Measurements from ENCODE around the gene PLCXD1.

GRCh38 chrX:349702-350101 is 68.5 kb downstream of the PLCXD1 start:
- TF ChIP-seq CTCF (conservative IDR thresholded peaks at IDR 0.05; ENCODE audit: low read depth in 2 of 2) (no peak), EZH2phosphoT487 (IDR thresholded peaks at IDR 0.05; ENCODE audit: unreplicated experiment) (no peak), STAT1 (IDR thresholded peaks at IDR 0.05; ENCODE audit: unreplicated experiment) (no peak), POLR2AphosphoS5 (IDR thresholded peaks at IDR 0.05; ENCODE audit: low read depth) (no peak), EZH2 (IDR thresholded peaks at IDR 0.05; ENCODE audit: low read depth, unreplicated experiment) (no peak), CREB1 (CRISPR knock-in tag; IDR thresholded peaks at IDR 0.05; ENCODE audit: low read depth) (no peak), ZNF331 (CRISPR knock-in tag; IDR thresholded peaks at IDR 0.05; ENCODE audit: low read depth) (no peak), ZNF114 (CRISPR knock-in tag; IDR thresholded peaks at IDR 0.05) (no peak), JUNB (IDR thresholded peaks at IDR 0.05; ENCODE audit: unreplicated experiment) (no peak)
- TF ChIP-seq, protein P1, sequence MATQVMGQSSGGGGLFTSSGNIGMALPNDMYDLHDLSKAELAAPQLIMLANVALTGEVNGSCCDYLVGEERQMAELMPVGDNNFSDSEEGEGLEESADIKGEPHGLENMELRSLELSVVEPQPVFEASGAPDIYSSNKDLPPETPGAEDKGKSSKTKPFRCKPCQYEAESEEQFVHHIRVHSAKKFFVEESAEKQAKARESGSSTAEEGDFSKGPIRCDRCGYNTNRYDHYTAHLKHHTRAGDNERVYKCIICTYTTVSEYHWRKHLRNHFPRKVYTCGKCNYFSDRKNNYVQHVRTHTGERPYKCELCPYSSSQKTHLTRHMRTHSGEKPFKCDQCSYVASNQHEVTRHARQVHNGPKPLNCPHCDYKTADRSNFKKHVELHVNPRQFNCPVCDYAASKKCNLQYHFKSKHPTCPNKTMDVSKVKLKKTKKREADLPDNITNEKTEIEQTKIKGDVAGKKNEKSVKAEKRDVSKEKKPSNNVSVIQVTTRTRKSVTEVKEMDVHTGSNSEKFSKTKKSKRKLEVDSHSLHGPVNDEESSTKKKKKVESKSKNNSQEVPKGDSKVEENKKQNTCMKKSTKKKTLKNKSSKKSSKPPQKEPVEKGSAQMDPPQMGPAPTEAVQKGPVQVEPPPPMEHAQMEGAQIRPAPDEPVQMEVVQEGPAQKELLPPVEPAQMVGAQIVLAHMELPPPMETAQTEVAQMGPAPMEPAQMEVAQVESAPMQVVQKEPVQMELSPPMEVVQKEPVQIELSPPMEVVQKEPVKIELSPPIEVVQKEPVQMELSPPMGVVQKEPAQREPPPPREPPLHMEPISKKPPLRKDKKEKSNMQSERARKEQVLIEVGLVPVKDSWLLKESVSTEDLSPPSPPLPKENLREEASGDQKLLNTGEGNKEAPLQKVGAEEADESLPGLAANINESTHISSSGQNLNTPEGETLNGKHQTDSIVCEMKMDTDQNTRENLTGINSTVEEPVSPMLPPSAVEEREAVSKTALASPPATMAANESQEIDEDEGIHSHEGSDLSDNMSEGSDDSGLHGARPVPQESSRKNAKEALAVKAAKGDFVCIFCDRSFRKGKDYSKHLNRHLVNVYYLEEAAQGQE (IDR thresholded peaks at IDR 0.05; ENCODE audit: unreplicated experiment), result no peak
- TF ChIP-seq, protein P2, sequence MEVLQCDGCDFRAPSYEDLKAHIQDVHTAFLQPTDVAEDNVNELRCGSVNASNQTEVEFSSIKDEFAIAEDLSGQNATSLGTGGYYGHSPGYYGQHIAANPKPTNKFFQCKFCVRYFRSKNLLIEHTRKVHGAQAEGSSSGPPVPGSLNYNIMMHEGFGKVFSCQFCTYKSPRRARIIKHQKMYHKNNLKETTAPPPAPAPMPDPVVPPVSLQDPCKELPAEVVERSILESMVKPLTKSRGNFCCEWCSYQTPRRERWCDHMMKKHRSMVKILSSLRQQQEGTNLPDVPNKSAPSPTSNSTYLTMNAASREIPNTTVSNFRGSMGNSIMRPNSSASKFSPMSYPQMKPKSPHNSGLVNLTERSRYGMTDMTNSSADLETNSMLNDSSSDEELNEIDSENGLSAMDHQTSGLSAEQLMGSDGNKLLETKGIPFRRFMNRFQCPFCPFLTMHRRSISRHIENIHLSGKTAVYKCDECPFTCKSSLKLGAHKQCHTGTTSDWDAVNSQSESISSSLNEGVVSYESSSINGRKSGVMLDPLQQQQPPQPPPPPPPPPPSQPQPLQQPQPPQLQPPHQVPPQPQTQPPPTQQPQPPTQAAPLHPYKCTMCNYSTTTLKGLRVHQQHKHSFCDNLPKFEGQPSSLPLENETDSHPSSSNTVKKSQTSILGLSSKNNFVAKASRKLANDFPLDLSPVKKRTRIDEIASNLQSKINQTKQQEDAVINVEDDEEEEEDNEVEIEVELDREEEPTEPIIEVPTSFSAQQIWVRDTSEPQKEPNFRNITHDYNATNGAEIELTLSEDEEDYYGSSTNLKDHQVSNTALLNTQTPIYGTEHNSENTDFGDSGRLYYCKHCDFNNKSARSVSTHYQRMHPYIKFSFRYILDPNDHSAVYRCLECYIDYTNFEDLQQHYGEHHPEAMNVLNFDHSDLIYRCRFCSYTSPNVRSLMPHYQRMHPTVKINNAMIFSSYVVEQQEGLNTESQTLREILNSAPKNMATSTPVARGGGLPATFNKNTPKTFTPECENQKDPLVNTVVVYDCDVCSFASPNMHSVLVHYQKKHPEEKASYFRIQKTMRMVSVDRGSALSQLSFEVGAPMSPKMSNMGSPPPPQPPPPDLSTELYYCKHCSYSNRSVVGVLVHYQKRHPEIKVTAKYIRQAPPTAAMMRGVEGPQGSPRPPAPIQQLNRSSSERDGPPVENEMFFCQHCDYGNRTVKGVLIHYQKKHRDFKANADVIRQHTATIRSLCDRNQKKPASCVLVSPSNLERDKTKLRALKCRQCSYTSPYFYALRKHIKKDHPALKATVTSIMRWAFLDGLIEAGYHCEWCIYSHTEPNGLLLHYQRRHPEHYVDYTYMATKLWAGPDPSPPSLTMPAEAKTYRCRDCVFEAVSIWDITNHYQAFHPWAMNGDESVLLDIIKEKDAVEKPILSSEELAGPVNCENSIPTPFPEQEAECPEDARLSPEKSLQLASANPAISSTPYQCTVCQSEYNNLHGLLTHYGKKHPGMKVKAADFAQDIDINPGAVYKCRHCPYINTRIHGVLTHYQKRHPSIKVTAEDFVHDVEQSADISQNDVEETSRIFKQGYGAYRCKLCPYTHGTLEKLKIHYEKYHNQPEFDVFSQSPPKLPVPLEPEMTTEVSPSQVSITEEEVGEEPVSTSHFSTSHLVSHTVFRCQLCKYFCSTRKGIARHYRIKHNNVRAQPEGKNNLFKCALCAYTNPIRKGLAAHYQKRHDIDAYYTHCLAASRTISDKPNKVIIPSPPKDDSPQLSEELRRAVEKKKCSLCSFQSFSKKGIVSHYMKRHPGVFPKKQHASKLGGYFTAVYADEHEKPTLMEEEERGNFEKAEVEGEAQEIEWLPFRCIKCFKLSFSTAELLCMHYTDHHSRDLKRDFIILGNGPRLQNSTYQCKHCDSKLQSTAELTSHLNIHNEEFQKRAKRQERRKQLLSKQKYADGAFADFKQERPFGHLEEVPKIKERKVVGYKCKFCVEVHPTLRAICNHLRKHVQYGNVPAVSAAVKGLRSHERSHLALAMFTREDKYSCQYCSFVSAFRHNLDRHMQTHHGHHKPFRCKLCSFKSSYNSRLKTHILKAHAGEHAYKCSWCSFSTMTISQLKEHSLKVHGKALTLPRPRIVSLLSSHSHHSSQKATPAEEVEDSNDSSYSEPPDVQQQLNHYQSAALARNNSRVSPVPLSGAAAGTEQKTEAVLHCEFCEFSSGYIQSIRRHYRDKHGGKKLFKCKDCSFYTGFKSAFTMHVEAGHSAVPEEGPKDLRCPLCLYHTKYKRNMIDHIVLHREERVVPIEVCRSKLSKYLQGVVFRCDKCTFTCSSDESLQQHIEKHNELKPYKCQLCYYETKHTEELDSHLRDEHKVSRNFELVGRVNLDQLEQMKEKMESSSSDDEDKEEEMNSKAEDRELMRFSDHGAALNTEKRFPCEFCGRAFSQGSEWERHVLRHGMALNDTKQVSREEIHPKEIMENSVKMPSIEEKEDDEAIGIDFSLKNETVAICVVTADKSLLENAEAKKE (CRISPR knock-in tag; IDR thresholded peaks at IDR 0.05), result no peak
- TF ChIP-seq, protein P3, sequence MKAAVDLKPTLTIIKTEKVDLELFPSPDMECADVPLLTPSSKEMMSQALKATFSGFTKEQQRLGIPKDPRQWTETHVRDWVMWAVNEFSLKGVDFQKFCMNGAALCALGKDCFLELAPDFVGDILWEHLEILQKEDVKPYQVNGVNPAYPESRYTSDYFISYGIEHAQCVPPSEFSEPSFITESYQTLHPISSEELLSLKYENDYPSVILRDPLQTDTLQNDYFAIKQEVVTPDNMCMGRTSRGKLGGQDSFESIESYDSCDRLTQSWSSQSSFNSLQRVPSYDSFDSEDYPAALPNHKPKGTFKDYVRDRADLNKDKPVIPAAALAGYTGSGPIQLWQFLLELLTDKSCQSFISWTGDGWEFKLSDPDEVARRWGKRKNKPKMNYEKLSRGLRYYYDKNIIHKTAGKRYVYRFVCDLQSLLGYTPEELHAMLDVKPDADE (IDR thresholded peaks at IDR 0.05), result no peak
